Suprapubic skin (tissue), 4 donors: Measurements from ENCODE around the gene GALNT7. TPM values are rescaled to one million over a fixed set of nuclear protein-coding genes. Genes with fewer than 3 reads are reported as not detected.

Source experiments
- DNase-seq, 2 donors: peaks; one replicate each; pipeline ENCODE4 v3.0.0-alpha.2; 2019; ENCODE audit warnings: low spot score in 2 of 2
- H3K27ac ChIP-seq: fragments of 200-600 bp; sonication (generic); one replicate; pipeline ENCODE4 v1.5.1; 2019
- H3K27me3 ChIP-seq: fragments of 200-600 bp; sonication (generic); one replicate; pipeline ENCODE4 v1.5.1; 2019
- H3K36me3 ChIP-seq: fragments of 200-600 bp; sonication (generic); one replicate; pipeline ENCODE4 v1.5.1; 2019
- H3K4me1 ChIP-seq: fragments of 200-600 bp; sonication (generic); one replicate; pipeline ENCODE4 v1.5.1; 2019
- H3K4me3 ChIP-seq: fragments of 200-600 bp; sonication (generic); one replicate; pipeline ENCODE4 v1.5.1; 2019; ENCODE audit warnings: mild to moderate bottlenecking
- H3K9me3 ChIP-seq: fragments of 200-600 bp; sonication (generic); one replicate; pipeline ENCODE4 v1.5.1; 2019
- CTCF ChIP-seq, 2 donors: fragments of 200-600 bp in 1 of 2; fragments of 450-650 bp in 1 of 2; sonication (generic) in 1 of 2; IDR thresholded peaks; one replicate each; pipeline ENCODE4 v1.5.1; 2016 to 2019; ENCODE audit warnings: antibody characterized with exemption in 2 of 2, mild to moderate bottlenecking in 1 of 2, moderate library complexity in 1 of 2
- EP300 ChIP-seq: sonication (generic); formaldehyde crosslinking; IDR thresholded peaks from one replicate; pipeline ENCODE4 v1.6.1; 2017; ENCODE audit warnings: antibody characterized with exemption
- POLR2A ChIP-seq, 2 donors: fragments of 450-650 bp; IDR thresholded peaks; one replicate each; pipeline ENCODE4 v1.6.1; 2017; ENCODE audit warnings: antibody characterized with exemption in 2 of 2, mild to moderate bottlenecking in 2 of 2, moderate library complexity in 2 of 2
- POLR2AphosphoS5 ChIP-seq, 3 donors: sonication (generic); formaldehyde crosslinking; IDR thresholded peaks; one replicate each; pipeline ENCODE4 v1.6.1; 2017; ENCODE audit warnings: antibody characterized with exemption in 3 of 3
- WGBS: methylation state at CpG from one replicate; pipeline ENCODE4 v1.1.5; 2018; 5-methylcytosine and 5-hydroxymethylcytosine counted together
- total RNA-seq, 4 donors: library from RNA; depleted of rRNA; stranded (reverse); fragments of >200 nt; gene quantifications; one replicate each; pipeline ENCODE4 v1.1.0, GENCODE V29; 2016

GALNT7 gene
- total RNA-seq, 4 donors from 2014 or later = 7.9 to 13.4 (median 9.5) TPM

DNA sequence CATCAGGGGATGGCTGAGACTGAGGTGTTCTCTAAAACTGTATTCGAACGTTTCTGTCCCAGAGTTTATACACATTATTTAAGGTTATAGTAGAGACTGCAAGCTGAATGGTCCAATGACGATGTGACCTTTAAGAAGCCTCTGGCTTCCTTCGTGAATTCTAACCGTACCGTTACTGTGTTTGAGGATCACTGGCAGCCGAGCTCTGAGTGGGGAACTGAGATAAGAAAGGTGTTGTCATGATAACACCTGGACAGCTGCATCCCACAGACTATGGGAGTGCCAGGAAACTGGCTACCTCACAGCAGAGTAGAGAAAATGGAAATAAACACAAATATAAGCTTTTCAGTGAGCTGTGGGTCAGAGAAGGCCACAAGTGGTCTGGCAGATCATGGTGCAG, 106.5 kb downstream of the GALNT7 start:
- no peak for TF ChIP-seq POLR2A (IDR thresholded peaks at IDR 0.05)
- TF ChIP-seq CTCF (IDR thresholded peaks at IDR 0.05) = no peak
- no peak for TF ChIP-seq EP300
- no peak for TF ChIP-seq POLR2AphosphoS5 (IDR thresholded peaks at IDR 0.05)
- Histone ChIP-seq H3K4me1 (peaks cover 4% of the 10 kb centered on the region), H3K27me3 (no peaks in the 10 kb centered on the region), H3K36me3 (no peaks in the 10 kb centered on the region), H3K4me3 (no peak overlapping the region), H3K27ac (no peak overlapping the region), H3K9me3 (no peaks in the 10 kb centered on the region)
- DNase-seq = no peak
- WGBS = 97% methylated on average over 7 of the region's 7 CpGs

- Histone ChIP-seq H3K27me3 (no peaks in the 10 kb centered on the region), H3K27ac (no peak overlapping the region), H3K4me1 (no peaks in the 10 kb centered on the region), H3K9me3 (no peaks in the 10 kb centered on the region), H3K4me3 (no peak overlapping the region), H3K36me3 (no peaks in the 10 kb centered on the region)
- TF ChIP-seq CTCF (IDR thresholded peaks at IDR 0.05) (no peak), EP300 (no peak), POLR2AphosphoS5 (IDR thresholded peaks at IDR 0.05) (no peak)
- WGBS = 82% methylated on average over 2 of the region's 2 CpGs
- DNase-seq = no peak
Measured at GRCh38 chr4:173277340-173277739, 108.7 kb downstream of the GALNT7 start.

DNA sequence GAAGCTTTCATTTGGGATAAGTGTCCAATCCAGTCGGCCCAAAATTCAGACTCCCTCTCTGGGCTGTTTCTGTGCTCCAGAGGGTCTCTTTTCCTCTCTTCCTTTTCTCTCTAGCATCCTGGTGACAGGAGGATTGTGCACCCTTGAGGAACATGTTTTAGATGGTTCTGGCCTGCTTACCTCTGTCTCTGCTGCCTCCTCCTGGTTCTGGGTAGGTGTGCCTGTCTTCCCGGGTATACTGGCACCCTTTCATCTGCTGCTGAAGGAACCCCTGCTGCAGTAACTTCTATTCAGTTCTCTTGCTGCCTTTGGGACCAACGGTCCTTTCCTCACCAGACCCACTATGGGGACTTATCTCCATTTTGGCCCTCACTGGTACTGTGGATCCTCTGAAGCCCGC, 112.4 kb downstream of the GALNT7 start:
- H3K4me3 ChIP-seq = no peak overlapping the region
- no peaks in the 10 kb centered on the region for H3K9me3 ChIP-seq
- no peak for TF ChIP-seq POLR2A (IDR thresholded peaks at IDR 0.05)
- TF ChIP-seq EP300 = no peak
- no peak for TF ChIP-seq CTCF (IDR thresholded peaks at IDR 0.05)
- TF ChIP-seq POLR2AphosphoS5 (IDR thresholded peaks at IDR 0.05) = no peak
- 89% methylated on average over 4 of the region's 4 CpGs for WGBS
- DNase-seq = no peak
- no peaks in the 10 kb centered on the region for H3K36me3 ChIP-seq
- H3K27ac ChIP-seq = no peak overlapping the region
- H3K27me3 ChIP-seq = no peaks in the 10 kb centered on the region
- H3K4me1 ChIP-seq = no peaks in the 10 kb centered on the region

DNA sequence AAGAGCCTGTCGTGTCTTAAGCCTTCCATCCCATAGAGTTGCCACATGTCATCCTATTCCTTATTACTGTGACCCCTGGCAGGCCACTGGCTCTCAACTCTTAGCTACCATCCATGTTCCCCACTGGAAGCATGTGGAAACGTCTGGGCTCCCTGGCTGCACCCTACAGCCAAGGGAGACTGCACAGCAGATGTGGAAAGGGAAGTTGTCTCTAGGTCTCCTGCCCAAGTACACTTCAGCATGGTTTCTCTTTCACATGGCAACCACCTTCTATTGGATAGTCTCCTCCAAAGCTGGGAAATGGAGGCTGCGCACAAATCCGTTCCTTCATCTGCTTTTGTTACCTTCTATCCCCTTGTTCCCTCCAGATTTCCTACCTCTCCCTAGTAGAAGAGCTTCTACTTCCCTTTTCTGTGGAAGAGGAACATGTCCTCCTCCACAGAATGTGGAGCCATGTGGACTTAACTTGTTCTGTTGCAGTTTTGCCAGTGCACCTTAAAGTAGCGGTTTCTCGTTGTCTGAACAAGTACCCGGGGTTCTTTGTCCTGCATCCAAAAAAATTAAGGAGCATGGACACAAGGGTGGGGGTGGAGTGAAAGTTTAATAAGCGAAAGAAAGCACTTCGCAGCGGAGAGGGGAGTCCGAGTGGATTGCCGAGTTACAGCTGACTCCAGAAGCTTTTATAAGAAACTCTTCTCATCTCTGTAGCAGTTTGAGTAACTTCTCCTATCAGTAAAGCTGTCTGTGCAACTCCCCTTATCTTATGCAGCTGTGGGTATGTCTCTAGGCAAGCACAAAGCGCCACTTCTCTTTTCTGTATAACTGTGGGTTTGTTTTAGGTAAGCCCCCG, 113.0 kb downstream of the GALNT7 start:
- Histone ChIP-seq H3K27ac (no peak overlapping the region), H3K9me3 (peaks cover 4% of the 10 kb centered on the region), H3K4me1 (no peaks in the 10 kb centered on the region), H3K4me3 (no peak overlapping the region), H3K27me3 (no peaks in the 10 kb centered on the region), H3K36me3 (no peaks in the 10 kb centered on the region)
- DNase-seq = no peak
- TF ChIP-seq CTCF (IDR thresholded peaks at IDR 0.05) (no peak), POLR2A (IDR thresholded peaks at IDR 0.05) (no peak), POLR2AphosphoS5 (IDR thresholded peaks at IDR 0.05) (no peak), EP300 (no peak)
- WGBS = 86% methylated on average over 14 of the region's 14 CpGs

- H3K9me3 ChIP-seq = peaks cover 4% of the 10 kb centered on the region
- DNase-seq = no peak
- 87% methylated on average over 4 of the region's 4 CpGs for WGBS
- no peak overlapping the region for H3K27ac ChIP-seq
- no peaks in the 10 kb centered on the region for H3K36me3 ChIP-seq
- no peaks in the 10 kb centered on the region for H3K27me3 ChIP-seq
- no peak overlapping the region for H3K4me3 ChIP-seq
- TF ChIP-seq POLR2AphosphoS5 (IDR thresholded peaks at IDR 0.05) (no peak), CTCF (IDR thresholded peaks at IDR 0.05) (no peak), POLR2A (IDR thresholded peaks at IDR 0.05) (no peak), EP300 (no peak)
- no peaks in the 10 kb centered on the region for H3K4me1 ChIP-seq
Measured at GRCh38 chr4:173282256-173282562, 113.6 kb downstream of the GALNT7 start.
